ENCODE measurements around the gene CCR7.

- TF ChIP-seq POLR2AphosphoS5 (IDR thresholded peaks at IDR 0.05; ENCODE audit: borderline replicate concordance, low read depth, low read length) (no peak), EZH2 (IDR thresholded peaks at IDR 0.05) (no peak)
Observed at GRCh38 chr17:40548982-40549685, 16.1 kb downstream of the CCR7 start.

Data from SK-N-MC (cell line).